LNCaP clone FGC (cell line): ENCODE data around the gene CYREN.
A peak's percentile ranks its signal among the peaks of the same experiment; 100 is the strongest.

Experiments
- DNase-seq: peaks from one replicate; pipeline ENCODE4 v3.0.0-alpha.2; 2011; ENCODE audit warnings: low read depth
- H3K4me3 ChIP-seq: 2 replicates; pipeline ENCODE4 v1.5.1; 2011; ENCODE audit warnings: mild to moderate bottlenecking, low read depth, low read length, control low read depth
- TF ChIP-seq, protein P1 (sequence below): IDR thresholded peaks from 2 replicates; pipeline ENCODE4 v1.5.1; 2012; ENCODE audit warnings: mild to moderate bottlenecking; ENCODE audit not compliant: control insufficient read depth, insufficient read depth; ENCODE audit errors: extremely low read depth

The CYREN gene

DNA sequence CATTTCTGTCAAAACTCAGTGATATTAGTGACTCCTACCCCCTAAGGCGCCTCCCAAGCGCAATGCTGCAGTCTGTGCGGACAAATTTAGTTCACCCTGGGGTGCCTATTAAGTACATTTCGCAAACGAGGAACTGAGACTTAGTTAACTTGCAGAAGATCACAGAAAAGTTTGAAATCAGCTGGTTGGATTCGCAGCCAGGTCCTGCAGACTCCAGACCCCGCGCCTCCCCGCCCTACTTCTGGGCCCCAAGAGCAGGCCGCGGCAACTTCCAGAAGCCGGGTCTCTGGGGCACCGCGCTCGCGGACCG, 588 bp downstream of the CYREN start:
- TF ChIP-seq, protein P1, sequence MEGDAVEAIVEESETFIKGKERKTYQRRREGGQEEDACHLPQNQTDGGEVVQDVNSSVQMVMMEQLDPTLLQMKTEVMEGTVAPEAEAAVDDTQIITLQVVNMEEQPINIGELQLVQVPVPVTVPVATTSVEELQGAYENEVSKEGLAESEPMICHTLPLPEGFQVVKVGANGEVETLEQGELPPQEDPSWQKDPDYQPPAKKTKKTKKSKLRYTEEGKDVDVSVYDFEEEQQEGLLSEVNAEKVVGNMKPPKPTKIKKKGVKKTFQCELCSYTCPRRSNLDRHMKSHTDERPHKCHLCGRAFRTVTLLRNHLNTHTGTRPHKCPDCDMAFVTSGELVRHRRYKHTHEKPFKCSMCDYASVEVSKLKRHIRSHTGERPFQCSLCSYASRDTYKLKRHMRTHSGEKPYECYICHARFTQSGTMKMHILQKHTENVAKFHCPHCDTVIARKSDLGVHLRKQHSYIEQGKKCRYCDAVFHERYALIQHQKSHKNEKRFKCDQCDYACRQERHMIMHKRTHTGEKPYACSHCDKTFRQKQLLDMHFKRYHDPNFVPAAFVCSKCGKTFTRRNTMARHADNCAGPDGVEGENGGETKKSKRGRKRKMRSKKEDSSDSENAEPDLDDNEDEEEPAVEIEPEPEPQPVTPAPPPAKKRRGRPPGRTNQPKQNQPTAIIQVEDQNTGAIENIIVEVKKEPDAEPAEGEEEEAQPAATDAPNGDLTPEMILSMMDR: no peak
- peak overlapping the region; percentile 74 for H3K4me3 ChIP-seq
- no peak for DNase-seq

DNA sequence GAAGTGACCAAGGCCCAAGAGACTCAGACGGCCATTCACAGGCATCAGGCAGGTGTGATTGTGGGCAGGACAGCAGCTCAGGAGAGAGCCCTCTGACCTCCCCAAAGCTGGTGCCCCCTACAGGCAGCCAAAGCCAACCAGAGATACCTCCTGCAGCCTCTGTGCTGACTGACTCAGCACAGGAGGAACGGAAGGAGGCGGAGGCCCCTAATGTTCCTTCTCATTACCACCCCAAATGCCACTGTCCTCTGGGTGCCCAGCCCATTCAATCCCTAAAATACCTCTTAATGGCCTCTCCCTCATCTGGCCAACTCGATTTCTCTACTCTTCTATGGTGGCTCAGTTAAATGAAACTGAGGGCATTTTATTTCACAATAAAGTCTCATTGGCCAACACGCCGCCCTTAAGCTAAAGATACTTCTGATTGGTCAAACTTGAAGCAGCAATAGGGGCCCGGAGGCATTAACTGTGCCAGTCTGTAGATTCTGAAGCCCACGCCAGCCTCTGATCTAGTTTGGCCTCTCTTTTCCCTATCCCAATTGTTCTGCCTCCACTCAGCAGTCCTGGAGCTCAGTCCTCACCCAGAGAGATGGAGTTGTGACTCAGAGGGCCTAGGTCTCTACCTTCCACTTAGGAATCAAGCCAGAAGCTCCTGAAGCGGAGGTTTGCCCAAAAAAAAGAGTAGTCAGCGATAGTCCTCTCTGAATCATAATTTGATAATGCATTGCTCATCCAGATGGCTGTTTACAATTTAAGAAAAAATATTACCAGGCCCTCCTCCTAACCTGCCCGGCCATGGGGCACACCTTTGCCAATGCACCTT, 1.2 kb downstream of the CYREN start:
- TF ChIP-seq, protein P1: peak; percentile 61
- no peak for DNase-seq
- peak overlapping the region; percentile 74 for H3K4me3 ChIP-seq

DNA sequence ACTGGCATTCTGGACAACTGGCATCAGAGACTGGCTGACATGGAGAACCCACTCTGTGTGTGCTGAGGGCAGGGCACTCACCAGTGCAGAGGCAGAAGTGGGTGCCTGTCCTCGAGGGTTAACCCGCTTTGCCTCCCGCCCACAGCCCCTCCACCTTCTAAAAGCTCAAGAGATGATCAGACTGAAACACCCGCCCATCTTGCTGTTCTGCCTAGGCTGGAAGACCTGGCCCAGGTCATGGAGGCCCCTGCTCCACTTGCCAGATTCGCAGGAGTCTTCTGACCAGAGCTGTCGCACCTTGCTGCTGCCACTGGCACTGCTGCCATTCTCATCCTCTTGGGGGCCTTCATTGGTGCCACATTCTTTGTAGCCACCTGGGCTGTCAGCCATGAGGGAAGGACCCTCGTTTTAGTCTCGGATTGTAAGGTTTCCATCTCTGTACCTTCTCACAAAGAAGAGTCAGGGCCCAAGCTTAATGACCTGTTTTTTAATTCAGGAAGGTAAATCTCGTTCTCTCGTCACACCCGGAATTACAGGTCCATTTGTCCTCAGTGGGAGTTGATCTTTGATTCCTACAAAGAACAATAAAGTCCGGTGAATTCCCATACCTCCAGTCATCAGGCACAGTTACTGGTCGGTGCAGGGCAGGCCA, 1.9 kb downstream of the CYREN start:
- DNase-seq: no peak
- TF ChIP-seq, protein P1: no peak
- peak overlapping the region; percentile 74 for H3K4me3 ChIP-seq

DNA sequence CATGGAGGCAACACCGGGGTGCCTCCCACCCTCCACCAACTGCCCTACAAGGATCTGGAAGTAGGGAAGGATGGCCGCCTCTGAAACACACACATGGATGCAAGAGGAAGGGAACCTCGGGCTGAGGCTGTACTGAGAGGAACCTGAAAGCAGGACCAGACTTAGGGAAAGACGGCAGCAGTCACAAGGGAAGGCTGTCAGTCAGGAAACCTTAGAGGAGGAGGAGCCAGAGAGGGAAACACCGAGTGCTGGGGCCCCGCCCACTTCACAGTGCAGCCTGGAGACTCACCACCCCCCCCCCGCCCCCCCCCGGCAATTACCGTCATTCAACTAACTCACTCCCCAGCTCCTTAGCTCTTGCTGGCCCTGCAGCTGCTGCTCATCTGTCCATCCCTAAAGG, 2.5 kb downstream of the CYREN start:
- TF ChIP-seq, protein P1: no peak
- DNase-seq: no peak
- peak overlapping the region; percentile 23 for H3K4me3 ChIP-seq

DNA sequence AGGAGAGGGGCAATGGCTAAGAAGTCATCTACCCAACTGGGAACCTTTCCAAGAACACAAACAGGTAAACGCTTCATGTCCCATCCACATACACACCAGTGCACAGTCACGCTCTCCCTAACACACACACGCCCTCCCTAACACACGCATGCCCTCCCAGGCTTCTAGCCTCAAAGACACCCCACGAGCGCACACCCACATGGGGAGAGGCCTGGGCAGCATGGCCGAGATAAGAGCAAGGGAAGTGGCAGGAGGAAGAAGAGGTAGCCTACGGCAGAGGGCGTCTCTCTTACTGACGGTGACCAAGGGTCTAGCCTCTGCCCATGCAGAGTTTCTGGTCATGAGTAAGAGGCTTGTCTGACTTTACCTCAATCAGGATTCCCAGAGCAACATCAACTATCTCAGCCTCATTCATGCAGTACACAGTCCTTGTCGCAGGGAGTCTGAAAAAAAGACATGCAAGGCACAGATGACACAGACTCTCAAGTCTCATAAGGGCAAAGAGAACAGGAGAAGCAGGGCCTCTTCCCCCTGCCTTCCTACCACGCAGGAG, 3.1 kb downstream of the CYREN start:
- peak overlapping the region; percentile 23 for H3K4me3 ChIP-seq

DNA sequence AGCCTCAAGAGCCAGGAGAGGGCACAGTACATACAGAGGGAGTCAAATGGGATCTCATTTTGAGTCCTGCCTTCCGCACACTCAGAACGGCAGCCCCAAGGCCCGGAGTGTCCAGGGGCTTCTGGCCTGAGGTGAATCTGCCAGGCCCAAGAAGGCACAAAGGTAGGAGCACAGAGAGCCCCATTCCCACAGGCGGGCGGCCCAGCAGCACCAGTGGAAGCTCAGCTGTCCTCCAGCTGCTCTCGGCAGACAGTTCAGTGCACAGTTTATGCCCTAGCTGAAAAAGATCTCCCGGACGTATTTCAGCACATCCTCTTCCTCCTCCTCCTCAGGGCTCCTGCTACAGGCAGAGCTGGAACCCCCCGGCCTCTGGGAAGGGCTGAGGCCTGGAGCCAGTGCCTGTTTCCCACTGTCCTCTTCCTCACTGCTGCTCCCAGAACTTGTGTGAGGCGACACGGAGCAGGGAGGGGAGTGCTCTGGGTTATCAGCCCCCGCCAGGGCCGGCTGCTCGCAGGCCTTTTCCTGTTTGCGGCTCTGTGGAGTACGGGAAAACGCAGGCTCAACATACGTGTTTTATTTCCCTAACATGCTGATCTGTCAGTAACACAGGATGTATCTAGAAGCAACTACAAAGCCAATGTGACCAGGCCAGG, 4.0 kb downstream of the CYREN start:
- H3K4me3 ChIP-seq: no peak overlapping the region
- no peak for DNase-seq
- TF ChIP-seq, protein P1: no peak

More for the DNA sequence above, 3.1 kb downstream of the CYREN start:
- TF ChIP-seq, protein P1: no peak
- no peak for DNase-seq
